ENCODE data around the gene ATP6V1C2. TPM values are rescaled to one million over a fixed set of nuclear protein-coding genes. Genes with fewer than 3 reads are reported as not detected.

Gene ATP6V1C2
- total RNA-seq, 1 experiment from 2014 or later, result not detected

DNA sequence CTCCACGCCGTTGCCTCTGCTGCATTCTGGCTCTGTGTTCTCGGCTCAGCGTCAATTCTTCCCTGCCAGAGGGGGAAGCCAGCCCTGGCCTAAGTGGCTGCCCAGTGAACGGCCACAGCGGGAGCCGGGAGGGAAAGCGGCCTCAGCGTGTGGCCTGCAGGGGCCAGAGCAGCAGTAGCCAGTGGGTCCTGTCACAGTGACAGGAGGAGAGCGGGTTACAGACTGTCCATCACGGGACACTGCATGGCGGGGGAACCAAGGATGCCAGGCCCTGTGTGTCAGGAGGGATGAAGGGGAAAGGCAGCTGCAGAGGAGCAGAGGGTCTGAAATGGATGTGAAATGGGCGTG is 51.4 kb downstream of the ATP6V1C2 start:
- intact Hi-C loops (cut with micrococcal nuclease; ENCODE audit: unreplicated experiment), result no loop called here
- H4K20me1 ChIP-seq (ENCODE audit: insufficient read depth), result no peaks in the 10 kb centered on the region
- H3K4me2 ChIP-seq, result no peak overlapping the region
- TF ChIP-seq EZH2 (IDR thresholded peaks at IDR 0.05; ENCODE audit: low read depth), result no peak
- H3K27me3 ChIP-seq (ENCODE audit: insufficient read depth, low read depth), result no peaks in the 10 kb centered on the region
- DNase-seq, result no peak
- no peaks in the 10 kb centered on the region for H3K4me1 ChIP-seq (replicated peaks; ENCODE audit: insufficient read depth)
- H3K79me2 ChIP-seq (ENCODE audit: low read depth), result no peaks in the 10 kb centered on the region
- CTCF ChIA-PET, result no interaction called here
- BruUV-seq (replicated peaks), result no TSS peak
- POLR2A ChIA-PET (ENCODE audit: unreplicated experiment), result no interaction called here
- H3K4me3 ChIP-seq, result no peak overlapping the region
- no peaks in the 10 kb centered on the region for H3K9me2 ChIP-seq (ENCODE audit: insufficient read depth)
- H3K36me3 ChIP-seq (ENCODE audit: low read depth), result no peaks in the 10 kb centered on the region
- peaks cover 6% of the 10 kb centered on the region for H3F3A ChIP-seq (ENCODE audit: insufficient read depth, low read depth)
- no peak overlapping the region for H2AFZ ChIP-seq
- H3K9me3 ChIP-seq (ENCODE audit: insufficient read depth, low read depth), result no peaks in the 10 kb centered on the region
- H3K27ac ChIP-seq, result no peak overlapping the region

DNA sequence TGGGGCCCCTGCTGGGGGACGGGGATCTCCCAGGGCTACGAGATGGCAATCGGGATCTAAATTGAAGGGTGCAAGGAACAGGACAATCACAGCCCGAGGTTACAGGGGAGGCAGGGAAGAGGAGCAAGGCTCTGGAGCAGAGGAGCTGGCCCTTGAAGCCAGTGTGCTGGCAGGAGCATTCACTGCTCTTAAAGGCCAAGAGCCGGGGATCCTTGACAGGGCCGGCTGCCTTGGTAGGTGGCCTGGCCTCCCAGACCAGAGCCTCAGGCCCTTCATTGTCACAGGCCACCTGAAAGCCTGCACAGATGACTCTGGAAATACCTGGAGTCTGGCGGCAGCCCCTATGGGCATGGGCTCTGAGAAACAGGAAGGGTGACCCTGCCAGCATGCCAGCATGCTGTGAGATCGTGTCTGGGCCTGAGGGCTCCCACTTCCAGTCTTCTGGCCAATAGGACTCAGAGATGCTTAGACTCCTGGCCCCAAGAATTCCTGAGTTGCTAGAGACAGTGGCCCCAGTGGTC is 52.5 kb downstream of the ATP6V1C2 start:
- H3K36me3 ChIP-seq (ENCODE audit: low read depth), result no peaks in the 10 kb centered on the region
- H3K4me3 ChIP-seq, result no peak overlapping the region
- 0 out of 2 replicates have a peak overlapping the region, but pooled peaks have one; percentile 19 for H3K27ac ChIP-seq
- H4K20me1 ChIP-seq (ENCODE audit: insufficient read depth), result no peaks in the 10 kb centered on the region
- ChIA-PET POLR2A (ENCODE audit: unreplicated experiment) (no interaction called here), CTCF (no interaction called here)
- intact Hi-C loops (cut with micrococcal nuclease; ENCODE audit: unreplicated experiment), result loop anchor here (2.0 kb wide), 1 partner anchor 65 kb away; no protein-coding TSS in a partner anchor
- H3K27me3 ChIP-seq (ENCODE audit: insufficient read depth, low read depth), result no peaks in the 10 kb centered on the region
- peak; percentile 43 for DNase-seq
- no peak for TF ChIP-seq EZH2 (IDR thresholded peaks at IDR 0.05; ENCODE audit: low read depth)
- TF ChIP-seq, protein P1, sequence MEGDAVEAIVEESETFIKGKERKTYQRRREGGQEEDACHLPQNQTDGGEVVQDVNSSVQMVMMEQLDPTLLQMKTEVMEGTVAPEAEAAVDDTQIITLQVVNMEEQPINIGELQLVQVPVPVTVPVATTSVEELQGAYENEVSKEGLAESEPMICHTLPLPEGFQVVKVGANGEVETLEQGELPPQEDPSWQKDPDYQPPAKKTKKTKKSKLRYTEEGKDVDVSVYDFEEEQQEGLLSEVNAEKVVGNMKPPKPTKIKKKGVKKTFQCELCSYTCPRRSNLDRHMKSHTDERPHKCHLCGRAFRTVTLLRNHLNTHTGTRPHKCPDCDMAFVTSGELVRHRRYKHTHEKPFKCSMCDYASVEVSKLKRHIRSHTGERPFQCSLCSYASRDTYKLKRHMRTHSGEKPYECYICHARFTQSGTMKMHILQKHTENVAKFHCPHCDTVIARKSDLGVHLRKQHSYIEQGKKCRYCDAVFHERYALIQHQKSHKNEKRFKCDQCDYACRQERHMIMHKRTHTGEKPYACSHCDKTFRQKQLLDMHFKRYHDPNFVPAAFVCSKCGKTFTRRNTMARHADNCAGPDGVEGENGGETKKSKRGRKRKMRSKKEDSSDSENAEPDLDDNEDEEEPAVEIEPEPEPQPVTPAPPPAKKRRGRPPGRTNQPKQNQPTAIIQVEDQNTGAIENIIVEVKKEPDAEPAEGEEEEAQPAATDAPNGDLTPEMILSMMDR (conservative IDR thresholded peaks at IDR 0.05), result no peak
- no peaks in the 10 kb centered on the region for H3K79me2 ChIP-seq (ENCODE audit: low read depth)
- no peak overlapping the region for H3K4me2 ChIP-seq
- H2AFZ ChIP-seq, result no peak overlapping the region
- no peaks in the 10 kb centered on the region for H3K9me3 ChIP-seq (ENCODE audit: insufficient read depth, low read depth)
- no peaks in the 10 kb centered on the region for H3K4me1 ChIP-seq (replicated peaks; ENCODE audit: insufficient read depth)
- H3F3A ChIP-seq (ENCODE audit: insufficient read depth, low read depth), result peaks cover 6% of the 10 kb centered on the region
- no TSS peak for BruUV-seq (replicated peaks)
- no peaks in the 10 kb centered on the region for H3K9me2 ChIP-seq (ENCODE audit: insufficient read depth)

DNA sequence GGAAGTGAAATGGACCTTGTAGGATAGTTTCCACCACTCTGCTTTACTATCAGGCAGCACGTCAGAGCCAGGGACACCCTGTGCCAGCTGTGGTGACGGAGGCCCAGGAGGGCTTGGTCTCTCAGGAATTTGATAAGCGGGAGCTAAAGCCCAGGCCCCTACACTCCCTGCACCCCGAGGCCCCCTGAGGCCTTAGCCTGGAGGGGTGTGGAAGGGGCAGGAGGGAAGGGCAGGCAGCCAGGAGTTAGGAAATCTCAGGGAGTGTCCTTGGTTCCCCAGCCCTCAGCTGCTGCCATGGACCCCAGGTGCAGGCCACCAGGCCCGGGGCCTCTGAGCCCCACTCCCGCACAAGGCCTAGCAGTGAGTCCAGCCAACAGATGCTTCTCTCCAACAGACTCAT is 53.0 kb downstream of the ATP6V1C2 start:
- intact Hi-C loops (cut with micrococcal nuclease; ENCODE audit: unreplicated experiment), result loop anchor here (2.0 kb wide), 1 partner anchor 66 kb away; no protein-coding TSS in a partner anchor
- Histone ChIP-seq H3K36me3 (ENCODE audit: low read depth) (no peaks in the 10 kb centered on the region), H3K27ac (no peak overlapping the region), H4K20me1 (ENCODE audit: insufficient read depth) (no peaks in the 10 kb centered on the region), H3K4me1 (replicated peaks; ENCODE audit: insufficient read depth) (no peaks in the 10 kb centered on the region), H3K9me3 (ENCODE audit: insufficient read depth, low read depth) (no peaks in the 10 kb centered on the region), H3K27me3 (ENCODE audit: insufficient read depth, low read depth) (no peaks in the 10 kb centered on the region), H3K79me2 (ENCODE audit: low read depth) (no peaks in the 10 kb centered on the region), H3K4me2 (no peak overlapping the region), H3F3A (ENCODE audit: insufficient read depth, low read depth) (peaks cover 6% of the 10 kb centered on the region), H3K4me3 (no peak overlapping the region), H3K9me2 (ENCODE audit: insufficient read depth) (no peaks in the 10 kb centered on the region), H2AFZ (no peak overlapping the region)
- CTCF ChIA-PET, result no interaction called here
- POLR2A ChIA-PET (ENCODE audit: unreplicated experiment), result interaction anchor here (0.6 kb wide), 1 partner anchor 497 kb away, joined by 4 read pairs; no protein-coding TSS in a partner anchor
- peak in 1 of 2 experiments; percentile 20 for DNase-seq
- no peak for TF ChIP-seq EZH2 (IDR thresholded peaks at IDR 0.05; ENCODE audit: low read depth)
- TF ChIP-seq, protein P1 (conservative IDR thresholded peaks at IDR 0.05), result no peak
- BruUV-seq (replicated peaks), result no TSS peak

All from PC-9 (cell line).